Neural crest cell (in vitro differentiated cells): ENCODE data around the gene TRMT2A. TPM values are rescaled to one million over a fixed set of nuclear protein-coding genes. Genes with fewer than 3 reads are reported as not detected.
A peak's percentile ranks its signal among the peaks of the same experiment; 100 is the strongest.

ENCODE experiments used
- DNase-seq: peaks from one replicate; pipeline ENCODE4 v3.0.0; 2021; ENCODE audit warnings: low read depth, mixed read lengths, low spot score
- H3K27ac Mint-ChIP-seq: one replicate; pipeline ENCODE4 v1.8.0; 2021; ENCODE audit warnings: mild to moderate bottlenecking, mixed read lengths; ENCODE audit not compliant: unreplicated experiment
- H3K27me3 Mint-ChIP-seq: 2 replicates; pipeline ENCODE4 v1.8.0; 2021; ENCODE audit warnings: low read depth, mild to moderate bottlenecking, mixed read lengths
- H3K36me3 Mint-ChIP-seq: 2 replicates; pipeline ENCODE4 v1.8.0; 2021; ENCODE audit warnings: low read depth, mild to moderate bottlenecking, mixed read lengths
- H3K4me1 Mint-ChIP-seq: 2 replicates; pipeline ENCODE4 v1.8.0; 2021; ENCODE audit warnings: mixed read lengths
- H3K4me3 Mint-ChIP-seq: one replicate; pipeline ENCODE4 v1.8.0; 2021; ENCODE audit warnings: mild to moderate bottlenecking, mixed read lengths
- H3K9me3 Mint-ChIP-seq: 2 replicates; pipeline ENCODE4 v1.8.0; 2021; ENCODE audit warnings: mixed read lengths
- CTCF ChIP-seq: fragments of 200-600 bp; sonication (generic); conservative IDR thresholded peaks from 2 replicates; pipeline ENCODE4 v1.5.0; 2021; ENCODE audit warnings: antibody characterized with exemption, mild to moderate bottlenecking
- total RNA-seq: library from RNA; stranded (reverse); gene quantifications from 2 replicates; pipeline ENCODE4 v1.2.1, GENCODE V29; 2021

TRMT2A gene
- total RNA-seq, 1 donor from 2014 or later = 77.7 TPM

DNA sequence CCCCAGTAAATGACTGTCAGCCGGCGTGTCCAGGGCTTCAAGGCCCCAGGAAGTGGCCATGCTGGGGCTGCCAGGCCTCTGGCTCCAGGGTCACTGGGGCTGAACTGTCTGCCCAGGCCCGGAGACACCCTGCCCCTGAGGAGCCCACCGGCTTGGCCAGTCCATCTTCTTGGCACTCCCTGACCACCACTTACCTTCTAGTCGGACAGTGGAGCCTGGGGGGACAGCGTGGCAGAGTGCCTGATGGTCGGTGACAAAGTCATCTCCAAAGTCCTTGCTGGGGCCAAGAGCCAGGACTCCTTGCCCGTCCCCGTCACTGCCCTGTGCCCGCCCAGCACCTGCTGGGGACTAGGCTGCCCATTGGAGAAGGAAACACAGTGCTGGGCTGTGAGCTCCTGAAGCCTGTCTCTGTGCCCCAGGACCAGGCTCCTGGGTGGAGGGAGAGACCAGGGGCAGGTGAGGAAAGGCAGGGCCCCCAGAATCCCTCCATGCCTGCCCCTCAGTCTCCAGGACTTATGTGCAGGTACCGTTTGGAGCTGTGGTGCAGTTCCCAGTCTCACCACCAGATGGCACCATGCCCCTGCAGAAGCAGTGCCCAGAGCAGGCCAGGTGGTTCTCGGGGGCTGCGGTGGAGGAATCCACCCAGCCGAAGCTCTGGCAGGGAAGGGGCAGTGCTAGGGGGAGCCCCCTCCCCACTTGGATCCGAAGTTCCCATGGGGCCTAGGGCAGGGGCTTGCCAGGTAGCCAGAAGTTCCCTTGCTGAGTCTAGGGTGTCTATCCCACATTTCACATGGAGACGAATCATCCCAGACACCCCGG, 39.8 kb upstream of the TRMT2A start:
- H3K27me3 Mint-ChIP-seq = no peaks in the 10 kb centered on the region
- no peaks in the 10 kb centered on the region for H3K9me3 Mint-ChIP-seq
- DNase-seq = peak; percentile 96
- peaks cover 22% of the 10 kb centered on the region for H3K4me1 Mint-ChIP-seq
- no peaks in the 10 kb centered on the region for H3K36me3 Mint-ChIP-seq
- TF ChIP-seq CTCF = peak; percentile 99
- no peak overlapping the region for H3K27ac Mint-ChIP-seq
- H3K4me3 Mint-ChIP-seq = peak overlapping the region; percentile 61

- Mint-ChIP-seq H3K4me1 (peaks cover 27% of the 10 kb centered on the region), H3K9me3 (no peaks in the 10 kb centered on the region), H3K4me3 (no peak overlapping the region), H3K27ac (peak overlapping the region; percentile 50), H3K27me3 (no peaks in the 10 kb centered on the region), H3K36me3 (no peaks in the 10 kb centered on the region)
- TF ChIP-seq CTCF = no peak
- no peak for DNase-seq
Observed at GRCh38 chr22:20156042-20156389, 39.0 kb upstream of the TRMT2A start.

GRCh38 chr22:20155330-20156041, 38.5 kb upstream of the TRMT2A start:
- no peaks in the 10 kb centered on the region for H3K27me3 Mint-ChIP-seq
- H3K36me3 Mint-ChIP-seq = no peaks in the 10 kb centered on the region
- no peak for TF ChIP-seq CTCF
- H3K27ac Mint-ChIP-seq = peak overlapping the region; percentile 84
- DNase-seq = peak; percentile 69
- H3K4me3 Mint-ChIP-seq = peak overlapping the region; percentile 66
- peaks cover 28% of the 10 kb centered on the region for H3K4me1 Mint-ChIP-seq
- H3K9me3 Mint-ChIP-seq = no peaks in the 10 kb centered on the region

DNA sequence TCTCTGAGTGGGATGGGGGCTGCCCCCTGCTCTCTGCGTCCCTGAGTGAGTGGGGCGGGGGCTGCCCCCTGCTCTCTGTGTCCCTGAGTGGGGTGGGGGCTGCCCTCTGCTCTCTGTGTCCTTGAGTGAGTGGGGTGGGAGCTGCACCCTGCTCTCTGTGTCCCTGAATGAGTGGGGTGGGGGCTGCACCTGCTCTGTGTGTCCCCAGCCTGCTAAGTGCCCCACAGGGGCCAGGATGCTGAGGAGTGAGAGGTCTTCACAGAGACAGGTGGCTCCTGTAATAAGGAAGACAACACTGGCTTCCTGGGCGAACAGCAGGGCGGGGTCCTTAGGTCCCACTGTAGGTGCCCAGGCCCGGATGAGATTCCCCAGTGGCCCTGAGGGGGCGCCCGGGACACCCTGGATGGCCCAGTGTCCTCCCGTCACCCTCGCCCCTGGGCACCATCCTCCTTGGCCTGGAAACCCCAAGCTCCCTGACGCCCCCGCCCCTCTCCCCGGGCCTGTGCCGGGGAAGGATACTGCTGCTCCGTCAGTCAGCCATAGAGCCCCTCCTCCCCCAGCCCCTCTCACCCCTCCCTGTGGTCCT, 37.7 kb upstream of the TRMT2A start:
- peaks cover 28% of the 10 kb centered on the region for H3K4me1 Mint-ChIP-seq
- H3K27ac Mint-ChIP-seq = peak overlapping the region; percentile 84
- peak; percentile 23 for DNase-seq
- H3K9me3 Mint-ChIP-seq = no peaks in the 10 kb centered on the region
- H3K4me3 Mint-ChIP-seq = no peak overlapping the region
- no peak for TF ChIP-seq CTCF
- H3K36me3 Mint-ChIP-seq = no peaks in the 10 kb centered on the region
- H3K27me3 Mint-ChIP-seq = no peaks in the 10 kb centered on the region

GRCh38 chr22:20153945-20154344, 36.9 kb upstream of the TRMT2A start:
- H3K27me3 Mint-ChIP-seq = no peaks in the 10 kb centered on the region

More at GRCh38 chr22:20153945-20154344, 36.9 kb upstream of the TRMT2A start:
- H3K4me1 Mint-ChIP-seq = peaks cover 28% of the 10 kb centered on the region
- peak; percentile 25 for TF ChIP-seq CTCF
- no peak for DNase-seq
- no peaks in the 10 kb centered on the region for H3K9me3 Mint-ChIP-seq
- peak overlapping the region; percentile 72 for H3K27ac Mint-ChIP-seq
- H3K36me3 Mint-ChIP-seq = no peaks in the 10 kb centered on the region
- no peak overlapping the region for H3K4me3 Mint-ChIP-seq
